ENCODE results near the gene GALC.

GALC gene

DNA sequence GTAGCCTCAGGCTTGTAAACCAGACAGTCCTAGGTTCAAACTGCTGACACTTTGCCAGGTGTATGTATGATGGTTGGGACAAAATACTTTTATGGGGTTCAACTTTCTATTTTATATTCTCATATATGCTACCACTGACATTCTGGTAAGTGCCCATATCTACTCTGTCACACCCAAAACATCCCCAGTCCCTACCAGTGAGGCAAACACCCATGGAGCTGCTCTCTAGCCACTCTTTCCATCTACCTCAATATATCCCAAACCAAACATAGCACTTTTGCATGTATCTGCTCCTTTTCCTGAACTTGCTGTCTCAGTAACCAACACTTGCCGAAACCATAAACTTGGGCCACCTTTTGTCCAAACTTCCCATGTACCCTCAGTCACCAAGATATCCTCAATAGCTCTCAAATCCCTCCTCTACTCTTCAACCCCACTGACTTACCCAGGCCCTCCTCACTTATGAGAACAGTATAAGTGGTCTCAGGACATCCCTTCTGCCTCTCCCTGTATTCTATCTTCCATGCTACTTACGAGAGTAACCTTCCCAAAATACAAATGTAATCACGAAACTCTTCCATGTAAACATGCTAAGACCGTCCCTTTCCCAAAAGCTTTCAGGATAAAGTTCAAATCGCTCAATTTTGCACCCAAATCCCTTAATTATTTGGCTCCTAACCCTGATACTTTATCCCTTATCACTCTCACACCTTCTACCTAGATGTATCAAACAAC is 3.6 kb downstream of the GALC start:
- TF ChIP-seq SPI1 (IDR thresholded peaks at IDR 0.05; ENCODE audit: borderline replicate concordance, low read depth) (no peak), REST (IDR thresholded peaks at IDR 0.05; ENCODE audit: insufficient replicate concordance, low read depth) (no peak), POLR2AphosphoS5 (IDR thresholded peaks at IDR 0.05; ENCODE audit: low read depth) (no peak), GABPA (IDR thresholded peaks at IDR 0.05; ENCODE audit: low read depth) (no peak)
- TF ChIP-seq, protein P1, sequence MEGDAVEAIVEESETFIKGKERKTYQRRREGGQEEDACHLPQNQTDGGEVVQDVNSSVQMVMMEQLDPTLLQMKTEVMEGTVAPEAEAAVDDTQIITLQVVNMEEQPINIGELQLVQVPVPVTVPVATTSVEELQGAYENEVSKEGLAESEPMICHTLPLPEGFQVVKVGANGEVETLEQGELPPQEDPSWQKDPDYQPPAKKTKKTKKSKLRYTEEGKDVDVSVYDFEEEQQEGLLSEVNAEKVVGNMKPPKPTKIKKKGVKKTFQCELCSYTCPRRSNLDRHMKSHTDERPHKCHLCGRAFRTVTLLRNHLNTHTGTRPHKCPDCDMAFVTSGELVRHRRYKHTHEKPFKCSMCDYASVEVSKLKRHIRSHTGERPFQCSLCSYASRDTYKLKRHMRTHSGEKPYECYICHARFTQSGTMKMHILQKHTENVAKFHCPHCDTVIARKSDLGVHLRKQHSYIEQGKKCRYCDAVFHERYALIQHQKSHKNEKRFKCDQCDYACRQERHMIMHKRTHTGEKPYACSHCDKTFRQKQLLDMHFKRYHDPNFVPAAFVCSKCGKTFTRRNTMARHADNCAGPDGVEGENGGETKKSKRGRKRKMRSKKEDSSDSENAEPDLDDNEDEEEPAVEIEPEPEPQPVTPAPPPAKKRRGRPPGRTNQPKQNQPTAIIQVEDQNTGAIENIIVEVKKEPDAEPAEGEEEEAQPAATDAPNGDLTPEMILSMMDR (IDR thresholded peaks at IDR 0.05; ENCODE audit: insufficient read depth, low read length) = no peak
- no peak for DNase-seq (ENCODE audit: low read depth in 1 of 2, low spot score in 1 of 2)

GRCh38 chr14:87979689-87980088 is 13.3 kb downstream of the GALC start:
- Histone ChIP-seq H3K27ac (replicated peaks) (no peak overlapping the region), H3K4me3 (replicated peaks; ENCODE audit: insufficient read depth, low read length) (no peak overlapping the region), H3K27me3 (ENCODE audit: insufficient read depth, poor library complexity, severe bottlenecking) (no peaks in the 10 kb centered on the region)
- no peak for TF ChIP-seq GABPA (IDR thresholded peaks at IDR 0.05; ENCODE audit: low read depth)
- no peak for TF ChIP-seq REST (IDR thresholded peaks at IDR 0.05; ENCODE audit: insufficient replicate concordance, low read depth)
- TF ChIP-seq POLR2AphosphoS5 (IDR thresholded peaks at IDR 0.05; ENCODE audit: low read depth) = no peak
- TF ChIP-seq SPI1 (IDR thresholded peaks at IDR 0.05; ENCODE audit: borderline replicate concordance, low read depth) = no peak
- TF ChIP-seq, protein P1 (IDR thresholded peaks at IDR 0.05; ENCODE audit: insufficient read depth, low read length) = no peak
- DNase-seq (ENCODE audit: low read depth in 1 of 2, low spot score in 1 of 2) = no peak

More for the DNA sequence above, 3.6 kb downstream of the GALC start:
- no peaks in the 10 kb centered on the region for H3K27me3 ChIP-seq (ENCODE audit: insufficient read depth, poor library complexity, severe bottlenecking)
- H3K4me3 ChIP-seq (replicated peaks; ENCODE audit: insufficient read depth, low read length) = no peak overlapping the region
- H3K27ac ChIP-seq (replicated peaks) = no peak overlapping the region

DNA sequence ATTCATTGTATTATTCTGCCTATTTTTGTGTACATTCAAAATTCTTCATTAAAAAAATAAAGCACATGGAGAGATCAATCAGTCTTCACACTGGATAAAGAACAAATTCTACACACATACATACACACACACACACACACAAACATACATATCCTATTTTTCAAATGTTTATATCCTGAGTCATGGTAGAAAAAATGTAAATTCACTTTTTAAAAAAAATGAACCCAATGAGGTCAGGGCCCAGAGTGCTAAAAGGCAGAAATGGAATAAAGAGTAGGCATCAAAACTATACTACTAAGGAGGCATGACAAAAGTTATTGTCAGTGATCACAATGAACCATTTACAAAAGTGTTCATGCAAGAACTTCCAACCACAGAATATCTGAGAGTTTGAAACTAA is 17.3 kb downstream of the GALC start:
- no peak overlapping the region for H3K27ac ChIP-seq (replicated peaks)
- H3K4me3 ChIP-seq (replicated peaks; ENCODE audit: insufficient read depth, low read length) = no peak overlapping the region
- no peaks in the 10 kb centered on the region for H3K27me3 ChIP-seq (ENCODE audit: insufficient read depth, poor library complexity, severe bottlenecking)
- no peak for DNase-seq (ENCODE audit: low read depth in 1 of 2, low spot score in 1 of 2)
- TF ChIP-seq POLR2AphosphoS5 (IDR thresholded peaks at IDR 0.05; ENCODE audit: low read depth) (no peak), SPI1 (IDR thresholded peaks at IDR 0.05; ENCODE audit: borderline replicate concordance, low read depth) (no peak), REST (IDR thresholded peaks at IDR 0.05; ENCODE audit: insufficient replicate concordance, low read depth) (no peak), GABPA (IDR thresholded peaks at IDR 0.05; ENCODE audit: low read depth) (no peak)
- TF ChIP-seq, protein P1 (IDR thresholded peaks at IDR 0.05; ENCODE audit: insufficient read depth, low read length) = no peak

All from HL-60 (cell line).